Osteoblast (primary cell): ENCODE measurements around the gene C2orf76. TPM values are rescaled to one million over a fixed set of nuclear protein-coding genes. Genes with fewer than 3 reads are reported as not detected.
A peak's percentile ranks its signal among the peaks of the same experiment; 100 is the strongest.

ENCODE experiments used
- DNase-seq: peaks from one replicate; pipeline ENCODE4 v3.0.0; 2011; ENCODE audit warnings: low spot score, mixed read lengths; ENCODE audit not compliant: insufficient read length; ENCODE audit errors: missing footprints
- H2AFZ ChIP-seq: 2 replicates; pipeline ENCODE4 v1.6.0; 2011; ENCODE audit warnings: mild to moderate bottlenecking, low read length
- H3K27ac ChIP-seq: 2 replicates; pipeline ENCODE4 v1.5.1; 2011; ENCODE audit warnings: mild to moderate bottlenecking, low read depth, low read length, moderate library complexity
- H3K27me3 ChIP-seq: 2 replicates; pipeline ENCODE4 v1.6.0; 2012; ENCODE audit warnings: mild to moderate bottlenecking, control low read depth, inconsistent platforms, low read length, moderate library complexity; ENCODE audit not compliant: insufficient read depth
- H3K36me3 ChIP-seq: 2 replicates; pipeline ENCODE4 v1.5.1; 2011; ENCODE audit warnings: mild to moderate bottlenecking, low read length, control low read depth, moderate library complexity; ENCODE audit not compliant: insufficient read depth
- H3K4me1 ChIP-seq: 2 replicates; pipeline ENCODE4 v1.5.1; 2011; ENCODE audit warnings: mild to moderate bottlenecking, low read length, control low read depth, moderate library complexity; ENCODE audit not compliant: insufficient read depth
- H3K4me2 ChIP-seq: 2 replicates; pipeline ENCODE4 v1.6.0; 2011; ENCODE audit warnings: mild to moderate bottlenecking, low read length; ENCODE audit not compliant: insufficient read depth
- H3K4me3 ChIP-seq: fragments of 200-600 bp; sonication (generic); 3 replicates; pipeline ENCODE4 v1.5.1; 2012; ENCODE audit warnings: mild to moderate bottlenecking, low read length, inconsistent platforms; ENCODE audit not compliant: insufficient read depth
- H3K79me2 ChIP-seq: 2 replicates; pipeline ENCODE4 v1.6.0; 2012; ENCODE audit warnings: mild to moderate bottlenecking, low read length, control low read depth, inconsistent platforms; ENCODE audit not compliant: insufficient read depth
- H3K9me3 ChIP-seq: 2 replicates; pipeline ENCODE4 v1.5.1; 2011; ENCODE audit warnings: low read depth, low read length, control low read depth
- H4K20me1 ChIP-seq: 2 replicates; pipeline ENCODE4 v1.6.0; 2012; ENCODE audit warnings: mild to moderate bottlenecking, low read length, control low read depth; ENCODE audit not compliant: insufficient read depth
- CTCF ChIP-seq: IDR thresholded peaks from 2 replicates; pipeline ENCODE4 v1.5.1; 2011; ENCODE audit warnings: mild to moderate bottlenecking, low read depth, low read length, moderate library complexity; ENCODE audit errors: extremely low read depth
- total RNA-seq: library from RNA; depleted of rRNA; stranded (reverse); fragments of >200 nt; gene quantifications from 2 replicates; pipeline ENCODE4 v1.2.3, GENCODE V29; 2012

The C2orf76 gene
- total RNA-seq, 1 donor: 6.5 TPM

GRCh38 chr2:119311371-119311770 is 55.3 kb downstream of the C2orf76 start:
- Histone ChIP-seq H3K27ac (no peak overlapping the region), H3K4me3 (no peak overlapping the region), H3K36me3 (no peaks in the 10 kb centered on the region), H3K27me3 (no peaks in the 10 kb centered on the region), H2AFZ (no peak overlapping the region), H3K4me2 (no peak overlapping the region), H3K9me3 (no peaks in the 10 kb centered on the region), H4K20me1 (no peaks in the 10 kb centered on the region), H3K4me1 (peaks cover 7% of the 10 kb centered on the region), H3K79me2 (no peaks in the 10 kb centered on the region)
- no peak for TF ChIP-seq CTCF
- DNase-seq: no peak

GRCh38 chr2:119308793-119309330 is 57.8 kb downstream of the C2orf76 start:
- H3K4me1 ChIP-seq: no peaks in the 10 kb centered on the region
- no peak overlapping the region for H3K4me2 ChIP-seq
- H3K9me3 ChIP-seq: no peaks in the 10 kb centered on the region
- no peak overlapping the region for H2AFZ ChIP-seq
- H3K79me2 ChIP-seq: no peaks in the 10 kb centered on the region
- no peak overlapping the region for H3K27ac ChIP-seq
- no peak overlapping the region for H3K4me3 ChIP-seq
- no peaks in the 10 kb centered on the region for H3K27me3 ChIP-seq
- no peaks in the 10 kb centered on the region for H4K20me1 ChIP-seq
- no peaks in the 10 kb centered on the region for H3K36me3 ChIP-seq
- TF ChIP-seq CTCF: no peak
- no peak for DNase-seq

GRCh38 chr2:119307419-119308140 is 59.1 kb downstream of the C2orf76 start:
- H3K4me1 ChIP-seq: no peaks in the 10 kb centered on the region
- no peak for TF ChIP-seq CTCF
- H3K4me2 ChIP-seq: no peak overlapping the region
- H3K36me3 ChIP-seq: no peaks in the 10 kb centered on the region
- no peak for DNase-seq
- H2AFZ ChIP-seq: no peak overlapping the region
- no peaks in the 10 kb centered on the region for H3K79me2 ChIP-seq
- no peak overlapping the region for H3K4me3 ChIP-seq
- no peaks in the 10 kb centered on the region for H4K20me1 ChIP-seq
- no peaks in the 10 kb centered on the region for H3K9me3 ChIP-seq
- no peaks in the 10 kb centered on the region for H3K27me3 ChIP-seq
- no peak overlapping the region for H3K27ac ChIP-seq

- Histone ChIP-seq H3K4me3 (peak overlapping the region; percentile 64), H3K79me2 (no peaks in the 10 kb centered on the region), H3K9me3 (no peaks in the 10 kb centered on the region), H3K4me2 (peak overlapping the region; percentile 84), H3K36me3 (no peaks in the 10 kb centered on the region), H4K20me1 (no peaks in the 10 kb centered on the region), H2AFZ (peak overlapping the region; percentile 72), H3K27me3 (no peaks in the 10 kb centered on the region), H3K27ac (no peak overlapping the region), H3K4me1 (no peaks in the 10 kb centered on the region)
- DNase-seq: no peak
- TF ChIP-seq CTCF: no peak
Measured at GRCh38 chr2:119306196-119306590, 60.4 kb downstream of the C2orf76 start.
